Measurements from ENCODE around the gene STS.

DNA sequence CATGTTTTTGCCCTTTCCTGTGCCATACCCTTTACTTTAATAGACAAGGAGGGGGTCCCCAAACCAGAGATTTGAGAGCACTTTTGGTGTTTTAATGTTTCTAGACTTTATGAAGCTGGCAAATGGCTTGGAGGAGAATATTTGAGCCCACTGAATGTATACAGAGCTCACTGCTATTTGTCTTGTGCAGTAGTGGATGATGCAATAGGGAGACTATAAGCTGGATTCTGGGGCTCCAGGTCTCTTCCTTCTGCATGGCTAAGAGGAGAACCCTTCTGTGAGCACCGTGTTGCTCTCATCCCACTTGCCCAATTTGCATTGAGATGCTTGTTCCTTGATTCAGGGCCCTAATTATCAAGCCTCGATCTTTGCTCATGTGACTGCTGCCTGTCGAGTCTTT lies 9.4 kb downstream of the STS start:
- TF ChIP-seq, protein P1, sequence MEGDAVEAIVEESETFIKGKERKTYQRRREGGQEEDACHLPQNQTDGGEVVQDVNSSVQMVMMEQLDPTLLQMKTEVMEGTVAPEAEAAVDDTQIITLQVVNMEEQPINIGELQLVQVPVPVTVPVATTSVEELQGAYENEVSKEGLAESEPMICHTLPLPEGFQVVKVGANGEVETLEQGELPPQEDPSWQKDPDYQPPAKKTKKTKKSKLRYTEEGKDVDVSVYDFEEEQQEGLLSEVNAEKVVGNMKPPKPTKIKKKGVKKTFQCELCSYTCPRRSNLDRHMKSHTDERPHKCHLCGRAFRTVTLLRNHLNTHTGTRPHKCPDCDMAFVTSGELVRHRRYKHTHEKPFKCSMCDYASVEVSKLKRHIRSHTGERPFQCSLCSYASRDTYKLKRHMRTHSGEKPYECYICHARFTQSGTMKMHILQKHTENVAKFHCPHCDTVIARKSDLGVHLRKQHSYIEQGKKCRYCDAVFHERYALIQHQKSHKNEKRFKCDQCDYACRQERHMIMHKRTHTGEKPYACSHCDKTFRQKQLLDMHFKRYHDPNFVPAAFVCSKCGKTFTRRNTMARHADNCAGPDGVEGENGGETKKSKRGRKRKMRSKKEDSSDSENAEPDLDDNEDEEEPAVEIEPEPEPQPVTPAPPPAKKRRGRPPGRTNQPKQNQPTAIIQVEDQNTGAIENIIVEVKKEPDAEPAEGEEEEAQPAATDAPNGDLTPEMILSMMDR (IDR thresholded peaks at IDR 0.05; ENCODE audit: insufficient read depth, low read depth, low read length): no peak
- no peak for TF ChIP-seq EZH2 (IDR thresholded peaks at IDR 0.05; ENCODE audit: insufficient read depth, low read length)

Data from astrocyte (in vitro differentiated cells and primary cell).